CD4-positive, alpha-beta T cell treated with Interleukin-6 for 4 hours (primary cell): Measurements from ENCODE around the gene DNASE1.
"Not testable (repeated sequence)": the region's sequence is repeated elsewhere in the genome, so short reads cannot be mapped to it uniquely, and the experiment has no call there.

Source experiments
- DNase-seq: peaks from one replicate; pipeline ENCODE4 v3.0.0-alpha.2; 2020; ENCODE audit warnings: mixed read lengths

Gene DNASE1

GRCh38 chr16:3654249-3654991 lies at the start of gene DNASE1:
Gene DNASE1, plus strand, starts transcription at chr16:3654691. Its CDS starts 683 bp downstream, at chr16:3655374.
- DNase-seq: peak; percentile 65

GRCh38 chr16:3606441-3606840 lies 48.0 kb upstream of the DNASE1 start:
- no peak for DNase-seq

GRCh38 chr16:3607161-3607560 lies 47.3 kb upstream of the DNASE1 start:
- DNase-seq: no peak

GRCh38 chr16:3607634-3608033 lies 46.9 kb upstream of the DNASE1 start:
- no peak for DNase-seq

- DNase-seq: no peak
Observed at GRCh38 chr16:3608069-3608468, 46.4 kb upstream of the DNASE1 start.

- DNase-seq: not testable (repeated sequence)
Observed at GRCh38 chr16:3608976-3609375, 45.5 kb upstream of the DNASE1 start.

GRCh38 chr16:3609895-3610697 lies 44.4 kb upstream of the DNASE1 start:
- no peak for DNase-seq

GRCh38 chr16:3610698-3611145 lies 43.8 kb upstream of the DNASE1 start:
- no peak for DNase-seq

GRCh38 chr16:3611146-3611975 lies 43.1 kb upstream of the DNASE1 start, which contains the start of gene SLX4:
Gene SLX4, minus strand, starts transcription at chr16:3611606. Its CDS starts 2,642 bp downstream, at chr16:3608964.
- DNase-seq: peak; percentile 95

- DNase-seq: no peak
Observed at GRCh38 chr16:3612510-3613466, 41.7 kb upstream of the DNASE1 start.

- DNase-seq: peak; percentile 37
Observed at GRCh38 chr16:3618769-3619141, 35.7 kb upstream of the DNASE1 start.

GRCh38 chr16:3623642-3624041 lies 30.8 kb upstream of the DNASE1 start:
- no peak for DNase-seq

- no peak for DNase-seq
Observed at GRCh38 chr16:3625331-3625730, 29.2 kb upstream of the DNASE1 start.

- no peak for DNase-seq
Observed at GRCh38 chr16:3625911-3626732, 28.4 kb upstream of the DNASE1 start.

- DNase-seq: peak; percentile 58
Observed at GRCh38 chr16:3637371-3637923, 17.0 kb upstream of the DNASE1 start.

GRCh38 chr16:3638916-3639644 lies 15.4 kb upstream of the DNASE1 start:
- no peak for DNase-seq

GRCh38 chr16:3640207-3640606 lies 14.3 kb upstream of the DNASE1 start:
- no peak for DNase-seq

GRCh38 chr16:3640632-3641501 lies 13.6 kb upstream of the DNASE1 start:
- DNase-seq: no peak
